NCI-H187 (cell line): ENCODE measurements around the gene MYH13.

ENCODE experiments used
- DNase-seq, 2 experiments: peaks; one replicate each; lab custom pipeline; 2025; lab: John Stamatoyannopoulos, UW

Gene MYH13

GRCh38 chr17:10372906-10373305 is at the start of gene MYH13:
Gene MYH13 (minus strand): TSS chr17:10373006. CDS start chr17:10364530, 8,476 bp downstream.
- no peak for DNase-seq

- DNase-seq: no peak
Observed at GRCh38 chr17:10421900-10422542, 49.2 kb upstream of the MYH13 start, which contains the start of gene MYH8. Gene MYH8 (minus strand): TSS chr17:10421950. CDS start chr17:10420227, 1,723 bp downstream.

GRCh38 chr17:10421211-10421610 is 48.4 kb upstream of the MYH13 start:
- no peak for DNase-seq

GRCh38 chr17:10420811-10421210 is 48.0 kb upstream of the MYH13 start:
- no peak for DNase-seq

GRCh38 chr17:10417431-10417830 is 44.6 kb upstream of the MYH13 start:
- no peak for DNase-seq

GRCh38 chr17:10415161-10415560 is 42.4 kb upstream of the MYH13 start:
- no peak for DNase-seq

- DNase-seq: no peak
Observed at GRCh38 chr17:10403589-10403988, 30.8 kb upstream of the MYH13 start.

GRCh38 chr17:10398352-10398751 is 25.5 kb upstream of the MYH13 start:
- no peak for DNase-seq

GRCh38 chr17:10396524-10397163 is 23.8 kb upstream of the MYH13 start:
- no peak for DNase-seq

- DNase-seq: no peak
Observed at GRCh38 chr17:10394201-10394887, 21.5 kb upstream of the MYH13 start.

- no peak for DNase-seq
Observed at GRCh38 chr17:10392880-10393279, 20.1 kb upstream of the MYH13 start.

- no peak for DNase-seq
Observed at GRCh38 chr17:10385871-10386270, 13.1 kb upstream of the MYH13 start.

GRCh38 chr17:10384175-10384574 is 11.4 kb upstream of the MYH13 start:
- no peak for DNase-seq

GRCh38 chr17:10380631-10381408 is 8.0 kb upstream of the MYH13 start:
- no peak for DNase-seq

- DNase-seq: no peak
Observed at GRCh38 chr17:10370016-10370608, 2.7 kb downstream of the MYH13 start.

- no peak for DNase-seq
Observed at GRCh38 chr17:10369239-10369638, 3.6 kb downstream of the MYH13 start.

- no peak for DNase-seq
Observed at GRCh38 chr17:10368561-10368960, 4.2 kb downstream of the MYH13 start.

GRCh38 chr17:10360578-10360977 is 12.2 kb downstream of the MYH13 start:
- DNase-seq: no peak

- no peak for DNase-seq
Observed at GRCh38 chr17:10357768-10358167, 15.0 kb downstream of the MYH13 start.

GRCh38 chr17:10354651-10355050 is 18.2 kb downstream of the MYH13 start:
- no peak for DNase-seq

- DNase-seq: no peak
Observed at GRCh38 chr17:10352893-10353292, 19.9 kb downstream of the MYH13 start.

- DNase-seq: no peak
Observed at GRCh38 chr17:10349403-10349802, 23.4 kb downstream of the MYH13 start.
